Measurements from ENCODE around the gene UNC13B.
"Not testable (repeated sequence)": the region's sequence is repeated elsewhere in the genome, so short reads cannot be mapped to it uniquely, and the experiment has no call there.

UNC13B gene

GRCh38 chr9:35163413-35163812 is 1.6 kb downstream of the UNC13B start:
- peak; percentile 22 for DNase-seq (ENCODE audit: low spot score)

- peak; percentile 4 for DNase-seq (ENCODE audit: low spot score)
Measured at GRCh38 chr9:35164711-35165110, 2.9 kb downstream of the UNC13B start.

DNA sequence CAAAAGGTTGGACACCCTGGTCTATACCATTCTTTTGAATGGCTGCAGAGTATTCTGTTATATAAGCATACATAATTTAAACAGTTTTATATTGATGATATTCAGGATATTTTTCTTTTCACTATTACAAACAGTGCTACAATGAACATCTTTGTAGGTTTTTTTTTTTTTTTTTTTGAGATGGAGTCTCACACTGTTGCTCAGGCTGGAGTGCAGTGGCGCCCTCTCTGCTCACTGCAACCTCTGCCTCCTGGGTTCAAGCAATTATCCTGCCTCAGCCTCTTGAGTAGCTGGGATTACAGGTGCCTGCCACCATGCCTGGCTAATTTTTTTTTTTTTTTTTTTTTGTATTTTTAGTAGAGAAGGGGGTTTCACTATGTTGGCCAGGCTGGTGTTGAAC is 5.6 kb downstream of the UNC13B start:
- DNase-seq (ENCODE audit: low spot score) = not testable (repeated sequence)

DNA sequence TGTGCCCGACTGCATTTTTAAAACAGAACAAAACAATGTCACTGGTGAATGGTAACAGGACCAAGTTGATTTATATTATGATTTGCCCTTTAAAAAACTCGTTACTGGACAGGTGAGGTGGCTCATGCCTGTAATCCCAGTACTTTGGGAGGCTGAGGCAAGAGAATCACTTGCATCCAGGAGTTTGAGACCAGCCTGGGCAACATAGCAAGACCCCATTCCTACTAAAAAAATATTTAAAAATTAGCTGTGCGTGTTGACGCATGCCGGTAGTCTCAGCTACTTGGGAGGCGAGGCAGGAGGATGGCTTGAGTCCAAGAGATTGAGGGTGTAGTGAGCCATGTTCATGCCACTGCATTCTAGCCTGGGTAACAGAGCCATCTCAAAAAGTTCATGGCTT is 7.2 kb downstream of the UNC13B start:
- no peak for DNase-seq (ENCODE audit: low spot score)

DNA sequence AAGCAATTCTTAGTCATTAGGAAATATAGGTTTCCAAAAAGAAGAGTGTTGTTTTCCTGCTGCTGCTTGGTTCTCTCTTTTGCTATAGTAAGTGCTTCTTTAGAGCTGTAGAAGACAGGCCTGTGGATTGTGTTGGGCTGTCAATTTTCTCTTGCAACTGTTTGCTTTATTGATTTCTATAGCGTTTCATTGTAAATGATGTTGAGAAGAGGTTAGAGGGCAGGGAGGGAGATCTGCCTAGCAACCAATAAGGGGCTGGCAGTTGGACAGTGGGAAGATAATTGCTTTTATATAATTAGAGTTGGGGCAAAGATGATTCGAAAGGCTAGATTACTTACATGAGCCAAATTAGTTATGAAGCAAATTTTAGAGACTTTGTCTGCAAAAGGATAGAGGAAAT is 11.1 kb downstream of the UNC13B start:
- DNase-seq (ENCODE audit: low spot score) = no peak

DNA sequence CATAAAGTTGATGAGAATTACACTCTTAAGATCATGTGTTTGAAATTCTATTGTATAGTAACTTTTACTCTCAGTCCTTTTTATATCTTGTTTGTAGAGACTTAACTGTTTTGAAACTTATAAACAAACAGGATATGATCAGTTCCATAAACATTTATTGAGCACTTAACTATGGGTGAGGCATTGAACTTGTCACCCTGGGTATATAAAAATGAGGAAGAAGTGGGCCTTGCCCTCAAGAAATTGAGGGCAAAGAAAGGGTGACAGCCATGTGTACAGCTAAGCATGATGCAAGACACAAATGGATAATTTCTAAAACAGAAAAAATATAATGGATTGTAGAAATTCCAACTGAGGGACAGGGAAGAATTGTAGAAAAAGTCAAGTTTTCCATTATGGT is 15.7 kb downstream of the UNC13B start:
- DNase-seq (ENCODE audit: low spot score) = no peak

- DNase-seq (ENCODE audit: low spot score) = no peak
Measured at GRCh38 chr9:35179347-35180280, 17.8 kb downstream of the UNC13B start.

DNA sequence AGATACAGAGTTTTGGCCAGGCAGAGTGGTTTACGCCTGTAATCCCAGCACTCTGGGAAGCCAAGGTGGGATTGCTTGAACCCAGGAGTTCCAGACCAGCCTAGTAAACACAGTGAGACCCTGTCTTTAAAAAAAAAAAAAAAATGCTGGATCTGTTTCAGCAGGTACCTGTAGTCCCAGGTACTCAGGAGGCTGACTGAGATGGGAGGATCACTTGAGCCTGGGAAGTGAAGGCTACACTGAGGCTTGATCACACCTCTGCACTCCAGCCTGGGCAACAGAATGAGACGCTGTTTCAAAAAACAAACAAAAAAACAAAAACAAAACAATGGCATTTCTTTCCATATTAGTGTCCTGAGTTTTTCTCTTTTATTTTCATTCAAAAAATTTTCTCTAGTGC is 19.0 kb downstream of the UNC13B start:
- DNase-seq (ENCODE audit: low spot score) = no peak

DNA sequence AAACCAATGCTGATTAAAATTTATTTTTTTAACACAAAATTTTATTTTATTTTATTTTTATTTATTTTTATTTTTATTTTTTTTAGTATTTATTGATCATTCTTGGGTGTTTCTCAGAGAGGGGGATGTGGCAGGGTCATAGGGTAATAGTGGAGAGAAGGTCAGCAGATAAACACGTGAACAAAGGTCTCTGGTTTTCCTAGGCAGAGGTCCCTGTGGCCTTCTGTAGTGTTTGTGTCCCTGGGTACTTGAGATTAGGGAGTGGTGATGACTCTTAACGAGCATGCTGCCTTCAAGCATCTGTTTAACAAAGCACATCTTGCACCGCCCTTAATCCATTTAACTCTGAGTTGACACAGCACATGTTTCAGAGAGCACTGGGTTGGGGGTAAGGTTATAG is 20.6 kb downstream of the UNC13B start:
- not testable (repeated sequence) for DNase-seq (ENCODE audit: low spot score)

GRCh38 chr9:35182996-35183754 is 21.4 kb downstream of the UNC13B start:
- DNase-seq (ENCODE audit: low spot score) = not testable (repeated sequence)

DNA sequence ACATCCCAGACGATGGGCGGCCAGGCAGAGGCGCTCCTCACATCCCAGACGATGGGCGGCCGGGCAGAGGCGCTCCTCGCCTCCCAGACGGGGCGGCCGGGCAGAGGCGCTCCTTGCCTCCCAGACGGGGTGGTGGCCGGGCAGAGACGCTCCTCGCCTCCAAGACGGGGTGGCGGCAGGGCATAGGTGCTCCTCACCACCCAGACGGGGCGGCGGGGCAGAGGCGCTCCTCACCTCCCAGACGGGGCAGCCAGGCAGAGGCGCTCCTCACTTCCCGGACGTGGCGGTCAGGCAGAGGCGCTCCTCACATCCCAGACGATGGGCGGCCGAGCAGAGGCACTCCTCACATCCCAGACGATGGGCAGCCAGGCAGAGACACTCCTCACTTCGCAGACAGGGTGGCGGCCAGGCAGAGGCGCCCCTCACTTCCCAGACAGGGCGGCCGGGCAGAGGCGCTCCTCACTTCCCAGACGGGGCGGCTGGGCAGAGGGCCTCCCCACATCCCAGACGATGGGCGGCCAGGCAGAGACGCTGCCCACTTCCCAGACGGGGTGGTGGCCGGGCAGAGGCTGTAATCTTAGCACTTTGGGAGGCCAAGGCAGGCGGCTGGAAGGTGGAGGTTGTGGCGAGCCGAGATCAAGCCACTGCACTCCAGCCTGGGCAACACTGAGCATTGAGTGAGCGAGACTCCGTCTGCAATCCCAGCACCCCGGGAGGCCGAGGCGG is 22.1 kb downstream of the UNC13B start:
- not testable (repeated sequence) for DNase-seq (ENCODE audit: low spot score)

- DNase-seq (ENCODE audit: low spot score) = no peak
Measured at GRCh38 chr9:35186524-35186923, 24.7 kb downstream of the UNC13B start.

GRCh38 chr9:35190203-35190602 is 28.4 kb downstream of the UNC13B start:
- DNase-seq (ENCODE audit: low spot score) = no peak

DNA sequence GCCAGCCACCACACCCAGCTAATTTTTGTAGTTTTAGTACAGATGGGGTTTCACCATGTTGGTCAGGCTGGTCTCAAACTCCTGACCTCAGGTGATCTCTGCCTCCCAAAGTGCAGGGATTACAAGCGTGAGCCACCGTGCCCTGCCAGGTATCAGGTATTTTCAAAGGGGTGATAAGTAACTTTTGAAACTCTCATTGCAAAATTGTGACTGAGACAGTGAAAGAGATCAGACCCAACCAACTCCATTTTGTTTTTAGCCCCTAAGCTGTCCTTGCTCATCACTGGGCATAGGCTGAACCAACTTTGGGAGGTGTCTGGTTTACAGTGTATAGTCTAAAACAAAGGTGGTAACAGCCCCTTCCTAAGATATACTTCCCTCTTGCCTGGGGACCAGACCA is 29.3 kb downstream of the UNC13B start:
- no peak for DNase-seq (ENCODE audit: low spot score)

DNA sequence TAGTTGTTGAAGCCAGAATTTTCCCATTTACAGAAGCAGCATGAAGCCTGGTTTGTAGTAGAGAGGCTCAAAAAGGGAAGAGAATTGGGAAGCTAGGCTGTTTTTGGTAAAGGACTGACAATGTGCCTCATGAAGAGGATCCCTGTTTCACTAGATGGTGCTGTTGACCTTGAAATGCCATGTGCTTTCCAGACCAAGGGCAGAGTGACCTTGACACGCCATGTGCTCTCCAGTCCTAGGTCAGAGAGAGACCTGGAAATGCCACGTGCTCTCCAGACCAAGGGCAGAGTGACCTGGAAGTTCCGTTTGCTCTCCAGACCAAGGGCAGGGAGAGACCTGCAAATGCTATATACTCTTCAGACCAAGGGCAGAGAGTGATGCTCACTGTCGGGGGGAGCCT is 32.0 kb downstream of the UNC13B start:
- no peak for DNase-seq (ENCODE audit: low spot score)

DNA sequence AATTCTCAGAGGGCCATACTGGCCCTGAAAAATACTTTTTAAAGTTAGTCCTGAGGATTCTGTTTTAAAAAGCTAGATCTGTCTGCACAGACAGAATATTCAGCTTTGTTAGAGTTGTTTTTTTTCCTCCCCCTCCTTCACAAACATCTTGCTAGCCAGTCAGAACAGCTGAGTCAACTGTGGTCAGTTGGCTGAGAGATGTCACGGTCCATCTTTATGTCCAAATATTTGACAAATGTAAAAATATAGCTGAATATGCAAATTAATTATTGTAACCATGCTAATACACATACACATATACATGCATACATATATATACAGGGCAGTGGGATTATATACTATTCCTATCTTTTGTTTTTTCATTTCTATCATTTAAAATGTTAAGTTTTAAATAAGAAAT is 33.9 kb downstream of the UNC13B start:
- no peak for DNase-seq (ENCODE audit: low spot score)

- no peak for DNase-seq (ENCODE audit: low spot score)
Measured at GRCh38 chr9:35198191-35198590, 36.4 kb downstream of the UNC13B start.

DNA sequence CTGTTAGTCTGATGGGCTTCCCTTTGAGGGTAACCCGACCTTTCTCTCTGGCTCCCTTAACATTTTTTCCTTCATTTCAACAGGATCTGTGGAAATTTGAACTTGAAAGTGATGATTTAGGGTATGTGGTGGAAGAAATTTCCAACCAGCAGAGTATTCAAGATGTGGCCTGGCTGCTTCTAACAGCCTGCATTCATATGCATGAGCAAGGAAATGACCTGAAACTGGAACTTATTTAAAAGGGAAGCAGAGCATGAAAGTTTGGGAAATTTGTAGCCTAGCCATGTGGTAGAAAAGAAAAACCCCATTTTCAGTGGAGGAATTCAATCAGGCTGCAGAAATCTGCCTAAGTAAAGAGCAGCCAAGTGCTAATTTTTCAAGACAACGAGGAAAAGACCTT is 41.7 kb downstream of the UNC13B start:
- no peak for DNase-seq (ENCODE audit: low spot score)

DNA sequence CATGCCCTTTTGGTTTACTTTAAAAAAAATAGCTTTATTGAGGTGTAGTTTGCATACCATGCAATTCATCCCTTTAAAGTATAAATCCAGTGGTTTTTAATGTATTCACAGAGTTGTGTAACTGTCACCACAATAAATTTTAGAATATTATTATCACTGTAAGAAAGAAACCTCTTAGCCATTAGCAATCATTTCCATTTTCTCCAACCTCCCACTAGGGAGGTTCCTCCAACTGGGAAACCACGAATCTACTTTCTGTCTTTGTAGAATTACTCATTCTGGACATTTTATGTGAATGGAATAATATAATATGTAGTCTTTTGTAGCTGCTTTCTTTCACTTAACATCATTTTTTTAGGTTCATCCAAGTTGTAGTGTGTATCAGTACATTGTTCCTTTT is 43.5 kb downstream of the UNC13B start:
- no peak for DNase-seq (ENCODE audit: low spot score)

GRCh38 chr9:35211854-35212253 is 50.0 kb downstream of the UNC13B start:
- no peak for DNase-seq (ENCODE audit: low spot score)

DNA sequence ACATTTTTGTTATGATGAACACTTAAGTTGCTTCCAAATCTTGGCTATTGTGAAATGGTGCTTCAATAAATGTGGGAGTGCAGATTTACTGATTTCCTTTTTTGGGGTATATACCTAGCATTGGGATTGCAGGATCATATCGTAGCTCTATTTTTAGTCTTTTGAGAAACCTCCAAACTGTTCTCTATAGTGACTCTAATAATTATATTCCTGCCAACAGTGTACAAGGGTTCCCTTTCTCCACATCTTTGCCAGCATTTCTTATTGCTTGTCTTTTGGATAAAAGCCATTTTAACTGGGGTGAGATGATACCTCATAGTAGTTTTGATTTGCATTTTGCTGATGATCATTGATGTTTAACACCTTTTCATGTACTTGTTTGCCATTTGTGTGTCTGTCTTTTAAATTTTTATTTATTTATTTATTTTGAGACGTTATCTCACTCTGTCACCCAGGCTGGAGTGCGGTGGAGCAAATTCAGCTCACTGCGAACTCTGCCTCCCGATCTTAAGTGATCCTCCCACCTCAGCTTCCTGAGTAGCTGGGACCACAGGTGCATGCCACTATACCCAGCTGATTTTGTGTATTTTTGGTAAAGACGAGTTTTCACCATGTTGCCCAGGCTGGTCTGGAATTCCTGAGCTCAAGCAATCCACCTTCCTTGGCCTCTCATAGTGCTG is 59.0 kb downstream of the UNC13B start:
- no peak for DNase-seq (ENCODE audit: low spot score)

GRCh38 chr9:35225677-35226076 is 63.9 kb downstream of the UNC13B start:
- DNase-seq (ENCODE audit: low spot score) = no peak

All from pons (tissue), 1 donor.